ENCODE results near the gene CCDC34. TPM values are rescaled to one million over a fixed set of nuclear protein-coding genes. Genes with fewer than 3 reads are reported as not detected.

Gene CCDC34
- total and polyA plus RNA-seq, 2 of the 8 experiments (the other 6 are each of a cell fraction or from before 2014, with no cell fraction given): 7.7 to 24.3 TPM

DNA sequence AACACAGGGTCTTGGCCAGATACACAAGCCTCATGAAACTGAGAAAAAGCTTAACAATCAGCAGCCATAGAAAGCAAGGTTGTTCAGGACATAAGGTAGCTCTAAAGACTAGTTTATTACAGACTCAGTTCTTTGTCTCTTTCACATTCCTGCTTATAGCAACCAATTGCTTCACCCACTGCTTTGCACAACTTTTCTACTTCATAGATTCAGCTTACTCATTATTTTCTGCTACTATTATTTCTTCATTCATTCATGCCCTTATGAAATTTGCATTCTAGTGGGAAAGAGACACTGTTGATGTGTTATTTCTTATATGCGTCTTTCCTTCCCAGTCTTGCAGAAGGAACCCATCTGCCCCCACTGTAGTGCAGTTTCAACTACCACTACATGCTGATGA lies 4.7 kb downstream of the CCDC34 start (continued):
- no peak for TF ChIP-seq TBP (IDR thresholded peaks at IDR 0.05; ENCODE audit: low read depth, low read length)
- no peak for TF ChIP-seq TEAD4 (IDR thresholded peaks at IDR 0.05; ENCODE audit: low read depth, low read length)
- TF ChIP-seq EGR1 (IDR thresholded peaks at IDR 0.05; ENCODE audit: borderline replicate concordance, low read depth, low read length): no peak
- no peak for TF ChIP-seq MAFK (IDR thresholded peaks at IDR 0.05; ENCODE audit: low read depth, low read length)
- no peak for TF ChIP-seq EP300 (IDR thresholded peaks at IDR 0.05; ENCODE audit: borderline replicate concordance in 1 of 2, low read depth in 2 of 2, low read length in 2 of 2)

Measured in H1 (cell line).